Tibial nerve (tissue), 4 donors: ENCODE measurements around the gene MED8. TPM values are rescaled to one million over a fixed set of nuclear protein-coding genes. Genes with fewer than 3 reads are reported as not detected.

Experiments used
- DNase-seq, 2 donors: peaks; one replicate each; pipeline ENCODE4 v3.0.0-alpha.2; 2019; ENCODE audit warnings: low spot score in 2 of 2
- H3K27ac ChIP-seq, 4 donors: fragments of 200-600 bp; sonication (generic) in 3 of 4; one replicate each; pipeline ENCODE4 v1.5.1; 2017 to 2019; ENCODE audit warnings: mild to moderate bottlenecking in 1 of 4
- H3K27me3 ChIP-seq, 2 donors: fragments of 200-600 bp; sonication (generic) in 1 of 2; one replicate each; pipeline versions ENCODE4 v1.5.1 to v1.6.0; 2017 to 2019
- H3K36me3 ChIP-seq, 3 donors: fragments of 200-600 bp; sonication (generic); one replicate each; pipeline ENCODE4 v1.5.1; 2018 to 2019
- H3K4me1 ChIP-seq, 4 donors: fragments of 200-600 bp; sonication (generic) in 3 of 4; one replicate each; pipeline ENCODE4 v1.5.1; 2017 to 2019
- H3K4me3 ChIP-seq, 4 donors: fragments of 200-600 bp; sonication (generic) in 3 of 4; one replicate each; pipeline ENCODE4 v1.5.1; 2017 to 2019; ENCODE audit warnings: mild to moderate bottlenecking in 1 of 4, moderate library complexity in 1 of 4
- H3K9me3 ChIP-seq, 4 donors: fragments of 200-600 bp; sonication (generic) in 3 of 4; one replicate each; pipeline ENCODE4 v1.5.1; 2017 to 2019
- CTCF ChIP-seq, 5 experiments: fragments of 200-600 bp in 3 of 5; fragments of 450-650 bp in 2 of 5; sonication (generic) in 3 of 5; IDR thresholded peaks; one replicate each; pipeline ENCODE4 v1.5.1; 2016 to 2019; ENCODE audit warnings: antibody characterized with exemption in 5 of 5, mild to moderate bottlenecking in 3 of 5, moderate library complexity in 2 of 5
- EP300 ChIP-seq, 2 donors: sonication (generic); formaldehyde crosslinking; IDR thresholded peaks; one replicate each; pipeline ENCODE4 v1.6.1; 2017; ENCODE audit warnings: antibody characterized with exemption in 2 of 2, mild to moderate bottlenecking in 1 of 2
- POLR2A ChIP-seq, 2 donors: fragments of 450-650 bp; IDR thresholded peaks; one replicate each; pipeline ENCODE4 v1.6.1; 2017; ENCODE audit warnings: antibody characterized with exemption in 2 of 2, mild to moderate bottlenecking in 2 of 2, moderate library complexity in 2 of 2
- WGBS, 2 donors: methylation state at CpG; one replicate each; pipeline ENCODE4 v1.1.5; 2018; 5-methylcytosine and 5-hydroxymethylcytosine counted together
- total RNA-seq, 4 donors: library from RNA; depleted of rRNA; stranded (reverse); fragments of >200 nt; gene quantifications; one replicate each; pipeline ENCODE4 v1.1.0, GENCODE V29; 2016

Gene MED8
- total RNA-seq, 4 donors from 2014 or later, result 22.8 to 35.1 (median 28.5) TPM

DNA sequence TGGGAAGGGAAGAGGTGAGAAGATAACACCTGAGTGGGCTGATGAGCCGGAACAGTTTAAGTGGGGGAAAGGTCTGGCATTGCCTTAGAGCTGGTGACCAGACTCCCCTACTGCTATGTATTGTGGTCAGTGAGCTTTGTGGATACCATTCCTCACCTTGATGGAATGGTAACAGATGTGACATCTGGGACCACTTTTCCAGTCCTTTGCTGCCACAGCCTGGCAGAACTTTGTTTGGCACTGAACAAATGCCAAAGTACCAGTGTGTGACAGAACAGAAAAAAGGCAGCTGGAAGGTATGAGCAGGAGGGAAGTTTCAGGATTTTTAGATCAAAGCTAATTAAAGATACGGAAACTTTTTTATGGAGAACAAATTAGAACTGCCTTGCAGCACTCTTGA is 6.2 kb downstream of the MED8 start:
- TF ChIP-seq CTCF (IDR thresholded peaks at IDR 0.05) (peak in 2 of 5 experiments; percentile 4 to 32), POLR2A (IDR thresholded peaks at IDR 0.05) (no peak), EP300 (IDR thresholded peaks at IDR 0.05) (no peak)
- H3K36me3 ChIP-seq, result peaks cover 0 to 52% (median 34%) of the 10 kb centered on the region in 3 donors

DNA sequence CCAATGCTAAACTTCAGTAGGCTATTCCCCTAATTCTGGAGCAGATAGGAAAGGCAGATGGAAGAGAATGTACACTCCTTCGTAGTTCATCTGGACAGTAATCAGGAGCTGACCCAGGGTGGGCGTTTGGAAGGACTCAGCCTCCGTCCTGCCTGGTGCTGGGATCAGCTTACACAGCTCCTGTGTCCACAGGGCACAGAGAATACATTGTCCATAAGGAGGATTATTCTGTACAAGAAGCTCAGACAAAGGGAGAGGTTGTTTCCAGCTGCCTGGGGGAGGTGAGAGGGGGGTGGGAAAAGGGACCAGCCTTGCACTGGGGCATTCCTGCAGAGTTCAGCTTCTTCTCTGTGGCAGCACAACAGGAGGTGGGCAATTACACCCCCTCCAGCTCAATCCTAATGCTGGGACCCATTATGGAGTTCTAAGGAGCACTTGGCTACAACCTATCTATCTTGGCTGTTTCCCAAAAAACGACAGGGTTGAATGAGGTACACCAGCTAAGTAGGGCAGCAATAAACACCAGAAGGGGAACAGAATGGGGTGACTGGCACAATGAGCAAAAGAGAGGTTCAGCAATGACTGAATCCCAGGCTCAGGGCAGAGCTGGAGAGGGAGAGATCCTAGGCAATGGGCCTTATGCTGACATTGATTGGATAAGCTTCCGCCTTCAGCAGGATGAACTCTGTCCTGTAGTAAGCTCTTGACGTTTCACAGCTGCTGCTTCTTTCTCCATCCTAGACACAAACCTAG is 7.4 kb downstream of the MED8 start:
- H3K36me3 ChIP-seq, result peaks cover 0 to 48% (median 34%) of the 10 kb centered on the region in 3 donors
- no peak overlapping the region for H3K4me3 ChIP-seq
- TF ChIP-seq POLR2A (IDR thresholded peaks at IDR 0.05) (no peak), CTCF (IDR thresholded peaks at IDR 0.05) (no peak), EP300 (IDR thresholded peaks at IDR 0.05) (peak in 1 of 2 donors; percentile 50)
- no peak for DNase-seq
- no peaks in the 10 kb centered on the region for H3K9me3 ChIP-seq
- peaks cover 0 to 24% (median 6%) of the 10 kb centered on the region in 4 donors for H3K4me1 ChIP-seq
- H3K27me3 ChIP-seq, result no peaks in the 10 kb centered on the region
- peak overlapping the region; percentile 8 to 85 (median 56) for H3K27ac ChIP-seq
- WGBS, 2 donors, result 33 to 36% methylated on average over 6 of the region's 6 CpGs

More for the DNA sequence above, 6.2 kb downstream of the MED8 start:
- WGBS, 2 donors, result 82 to 83% methylated on average over 2 of the region's 2 CpGs
- Histone ChIP-seq H3K4me1 (peaks cover 0 to 36% (median 17%) of the 10 kb centered on the region in 4 donors), H3K9me3 (no peaks in the 10 kb centered on the region), H3K27me3 (no peaks in the 10 kb centered on the region), H3K27ac (peak overlapping the region in 3 of 4 donors; percentile 49 to 85 (median 82)), H3K4me3 (no peak overlapping the region)
- DNase-seq, result no peak

DNA sequence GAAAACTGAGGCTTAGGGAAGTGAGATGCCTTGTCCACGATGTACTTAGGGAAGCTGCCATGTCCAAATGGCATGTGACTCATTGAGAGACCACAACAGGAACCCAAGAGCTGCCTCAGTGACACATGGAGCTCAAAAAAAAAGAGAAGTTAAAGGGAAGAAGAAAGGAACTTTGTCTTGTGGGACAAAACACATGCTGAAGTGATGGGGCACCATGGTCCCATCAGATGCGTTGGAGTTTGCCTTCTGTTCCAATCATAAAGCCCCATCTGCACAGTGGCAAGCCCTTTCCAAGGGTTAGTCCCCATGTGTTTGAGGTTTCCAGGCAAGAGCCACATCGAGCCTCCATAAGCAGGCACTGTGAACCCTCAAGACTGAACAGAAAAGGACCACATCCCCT is 8.0 kb downstream of the MED8 start:
- peak in 1 of 2 donors; percentile 20 for TF ChIP-seq EP300 (IDR thresholded peaks at IDR 0.05)
- no peak for TF ChIP-seq CTCF (IDR thresholded peaks at IDR 0.05)
- no peak overlapping the region for H3K4me3 ChIP-seq
- 22 to 38% methylated on average over 3 of the region's 3 CpGs for WGBS, 2 donors
- H3K4me1 ChIP-seq, result peaks cover 0 to 24% (median 6%) of the 10 kb centered on the region in 4 donors
- DNase-seq, result peak in 1 of 2 donors; percentile 24
- H3K27me3 ChIP-seq, result no peaks in the 10 kb centered on the region
- H3K36me3 ChIP-seq, result peaks cover 0 to 42% (median 30%) of the 10 kb centered on the region in 3 donors
- no peaks in the 10 kb centered on the region for H3K9me3 ChIP-seq
- H3K27ac ChIP-seq, result peak overlapping the region in 3 of 4 donors; percentile 2 to 85 (median 82)

- peak overlapping the region in 2 of 4 donors; percentile 82 to 85 for H3K27ac ChIP-seq
- 84 to 95% methylated on average over 1 of the region's 1 CpG for WGBS, 2 donors
These were observed 10.1 kb downstream of the MED8 start for GRCh38 chr1:43379476-43379875.

More at GRCh38 chr1:43379476-43379875, 10.1 kb downstream of the MED8 start:
- no peaks in the 10 kb centered on the region for H3K27me3 ChIP-seq
- no peaks in the 10 kb centered on the region for H3K9me3 ChIP-seq
- no peak overlapping the region for H3K4me3 ChIP-seq
- H3K36me3 ChIP-seq, result peaks cover 0 to 21% (median 14%) of the 10 kb centered on the region in 3 donors
- peaks cover 0 to 24% (median 6%) of the 10 kb centered on the region in 4 donors for H3K4me1 ChIP-seq
- TF ChIP-seq EP300 (IDR thresholded peaks at IDR 0.05) (no peak), CTCF (IDR thresholded peaks at IDR 0.05) (no peak), POLR2A (IDR thresholded peaks at IDR 0.05) (no peak)
- no peak for DNase-seq
